IMR-90 (cell line): Measurements from ENCODE around the gene AVPR1B. TPM values are rescaled to one million over a fixed set of nuclear protein-coding genes. Genes with fewer than 3 reads are reported as not detected.

Experiments
- ATAC-seq: fragments of 200-7000 bp; cut with Tn5 transposase; 2 replicates; pipeline ENCODE4 v1.9.1; 2020; ENCODE audit warnings: low read depth, mild to moderate bottlenecking, moderate library complexity
- BruUV-seq: library from RNA; stranded (reverse); fragments of 400-500 nt; replicated peaks from 2 replicates; lab custom pipeline; 2021; lab: Mats Ljungman, UMichigan
- CTCF ChIA-PET: fragments of 300-600 bp; formaldehyde crosslinking; extraction: SDS; loops from one replicate; lab custom pipeline; 2021; ENCODE audit warnings: antibody characterized with exemption; lab: Yijun Ruan, JAX
- POLR2A ChIA-PET: fragments of 300-600 bp; sonication (Branson Sonifier 250); formaldehyde crosslinking; loops from one replicate; lab custom pipeline; 2022; ENCODE audit warnings: antibody characterized with exemption; ENCODE audit not compliant: unreplicated experiment; lab: Charles Lee
- DNase-seq: peaks from one replicate; pipeline ENCODE4 v3.0.0; 2013
- H2AFZ ChIP-seq: replicated peaks from 2 replicates; pipeline ENCODE3; 2013; ENCODE audit warnings: low read length, mild to moderate bottlenecking; ENCODE audit not compliant: poor library complexity
- H2AK5ac ChIP-seq: 2 replicates; pipeline ENCODE4 v1.6.1; 2013; ENCODE audit warnings: low read depth, low read length, inconsistent platforms
- H2AK9ac ChIP-seq: replicated peaks from 2 replicates; pipeline ENCODE3; 2013; ENCODE audit warnings: mild to moderate bottlenecking, low read depth, low read length, moderate library complexity; ENCODE audit not compliant: poor library complexity
- H2BK120ac ChIP-seq: 2 replicates; pipeline ENCODE4 v1.6.1; 2013; ENCODE audit warnings: low read depth, low read length, inconsistent platforms
- H2BK15ac ChIP-seq: 3 replicates; pipeline ENCODE4 v1.6.1; 2013; ENCODE audit warnings: low read depth, low read length, inconsistent platforms
- H2BK20ac ChIP-seq: 2 replicates; pipeline ENCODE4 v1.6.1; 2013; ENCODE audit warnings: low read depth, mild to moderate bottlenecking, inconsistent platforms, low read length, moderate library complexity
- H2BK5ac ChIP-seq: 2 replicates; pipeline ENCODE4 v1.6.1; 2013; ENCODE audit warnings: mild to moderate bottlenecking, low read depth, low read length, inconsistent platforms; ENCODE audit not compliant: poor library complexity, severe bottlenecking
- H3K14ac ChIP-seq: replicated peaks from 2 replicates; pipeline ENCODE4 v1.6.1; 2013; ENCODE audit warnings: low read depth, low read length, inconsistent platforms
- H3K18ac ChIP-seq: 2 replicates; pipeline ENCODE4 v1.6.1; 2013; ENCODE audit warnings: low read depth, low read length, control low read depth
- H3K23ac ChIP-seq: 2 replicates; pipeline ENCODE4 v1.6.1; 2013; ENCODE audit warnings: low read depth, low read length, inconsistent platforms
- H3K27ac ChIP-seq: 2 replicates; pipeline ENCODE4 v1.5.1; 2013; ENCODE audit warnings: mild to moderate bottlenecking, control low read depth, low read length; ENCODE audit not compliant: insufficient read depth
- H3K27me3 ChIP-seq: 2 replicates; pipeline ENCODE4 v1.6.1; 2013; ENCODE audit warnings: low read length; ENCODE audit not compliant: control insufficient read depth, insufficient read depth
- H3K36me3 ChIP-seq: 2 replicates; pipeline ENCODE4 v1.6.1; 2013; ENCODE audit warnings: low read length, mixed read lengths; ENCODE audit not compliant: control insufficient read depth, insufficient read depth
- H3K4ac ChIP-seq: 2 replicates; pipeline ENCODE4 v1.6.1; 2013; ENCODE audit warnings: low read depth, low read length, inconsistent platforms
- H3K4me1 ChIP-seq: 2 replicates; pipeline ENCODE4 v1.6.1; 2013; ENCODE audit warnings: low read length, mixed read lengths; ENCODE audit not compliant: control insufficient read depth, insufficient read depth
- H3K4me2 ChIP-seq: 2 replicates; pipeline ENCODE4 v1.6.1; 2013; ENCODE audit warnings: low read depth, mild to moderate bottlenecking, control low read depth, low read length, moderate library complexity
- H3K4me3 ChIP-seq: 2 replicates; pipeline ENCODE4 v1.5.1; 2013; ENCODE audit warnings: low read depth, mild to moderate bottlenecking, control low read depth, low read length, moderate library complexity; ENCODE audit not compliant: insufficient read depth
- H3K56ac ChIP-seq: 2 replicates; pipeline ENCODE4 v1.6.1; 2013; ENCODE audit warnings: low read length, inconsistent platforms; ENCODE audit not compliant: insufficient read depth; ENCODE audit errors: extremely low read depth
- H3K79me1 ChIP-seq, 2 experiments: 2 replicates each; pipeline ENCODE4 v1.6.1; 2013; ENCODE audit warnings: low read length in 2 of 2, inconsistent platforms in 1 of 2, low read depth in 1 of 2
- H3K9ac ChIP-seq: 2 replicates; pipeline ENCODE4 v1.6.1; 2013; ENCODE audit warnings: low read depth, low read length, control low read depth
- H3K9me1 ChIP-seq: 2 replicates; pipeline ENCODE4 v1.6.1; 2013; ENCODE audit warnings: low read length, inconsistent platforms; ENCODE audit not compliant: insufficient read depth
- H3K9me3 ChIP-seq: 2 replicates; pipeline ENCODE4 v1.6.1; 2013; ENCODE audit warnings: low read length; ENCODE audit not compliant: control insufficient read depth, insufficient read depth
- H4K20me1 ChIP-seq: 2 replicates; pipeline ENCODE4 v1.6.1; 2013; ENCODE audit warnings: low read length, inconsistent platforms; ENCODE audit not compliant: insufficient read depth
- H4K5ac ChIP-seq: 2 replicates; pipeline ENCODE4 v1.6.1; 2013; ENCODE audit warnings: mild to moderate bottlenecking, low read depth, low read length, control low read depth
- H4K8ac ChIP-seq, 2 experiments: 2 replicates each; pipeline ENCODE4 v1.6.1; 2013; ENCODE audit warnings: low read depth in 2 of 2, low read length in 2 of 2, control low read depth in 1 of 2, inconsistent platforms in 1 of 2
- H4K91ac ChIP-seq: 2 replicates; pipeline ENCODE4 v1.6.1; 2013; ENCODE audit warnings: low read depth, low read length, inconsistent platforms; ENCODE audit not compliant: insufficient read depth
- CEBPB ChIP-seq: IDR thresholded peaks from 2 replicates; pipeline ENCODE4 v1.6.1; 2012; ENCODE audit warnings: low read depth, low read length, improper control_type of control experiment
- MAFK ChIP-seq: IDR thresholded peaks from 2 replicates; pipeline ENCODE4 v1.6.1; 2012; ENCODE audit warnings: low read depth, low read length, improper control_type of control experiment
- MAZ ChIP-seq: IDR thresholded peaks from 2 replicates; pipeline ENCODE4 v1.6.1; 2012; ENCODE audit warnings: low read depth, mild to moderate bottlenecking, low read length, improper control_type of control experiment, moderate library complexity, borderline replicate concordance
- MXI1 ChIP-seq: IDR thresholded peaks from 2 replicates; pipeline ENCODE4 v1.6.1; 2012; ENCODE audit warnings: low read depth, mild to moderate bottlenecking, low read length, moderate library complexity, borderline replicate concordance
- WGBS, 2 experiments: methylation state at CpG; one replicate each; pipeline versions ENCODE4 v1.1.5 to v1.1.7; 2013; ENCODE audit warnings: missing lambda C conversion rate in 2 of 2; ENCODE audit not compliant: insufficient read length in 1 of 2; ENCODE audit errors: extremely low coverage in 2 of 2; 5-methylcytosine and 5-hydroxymethylcytosine counted together
- dilution Hi-C: fragments of 300-500 bp; cut with HindIII; formaldehyde crosslinking; loops from one replicate; pipeline ENCODE4 v1.14.3; 2018; ENCODE audit warnings: low sequenced_read_pairs; ENCODE audit not compliant: unreplicated experiment
- in situ Hi-C: fragments of 300-500 bp; cut with MboI; formaldehyde crosslinking; loops from 3 replicates; pipeline ENCODE4 v1.14.3; 2019; ENCODE audit warnings: low sequenced_read_pairs, inconsistent platforms, mixed read lengths
- intact Hi-C: fragments of 100-400 bp; cut with micrococcal nuclease; formaldehyde crosslinking; loops from 2 replicates; pipeline ENCODE4 v1.10.0; 2022
- polyA plus RNA-seq, 3 experiments: library from polyadenylated mRNA; depleted of rRNA; stranded (reverse); fragments of >200 nt; gene quantifications; 2 replicates each; pipeline ENCODE4 v1.2.3, GENCODE V29; 2012; ENCODE audit warnings: low replicate concordance in 1 of 3
- total RNA-seq: library from RNA; depleted of rRNA; stranded (reverse); fragments of >200 nt; gene quantifications from 2 replicates; pipeline ENCODE4 v1.2.3, GENCODE V29; 2012

The AVPR1B gene
- total and polyA plus RNA-seq, 2 of the 4 experiments (the other 2 are of a cell fraction): not detected

- DNase-seq (peak; percentile 43), ATAC-seq (peak; percentile 56)
- Histone ChIP-seq H2BK20ac (no peak overlapping the region), H3K18ac (no peak overlapping the region), H3K79me1 (no peaks in the 10 kb centered on the region), H3K9ac (no peak overlapping the region), H3K4ac (no peak overlapping the region), H2BK5ac (no peak overlapping the region), H2AK5ac (no peak overlapping the region), H2AFZ (no peak overlapping the region), H3K4me1 (no peaks in the 10 kb centered on the region), H3K14ac (no peak overlapping the region), H3K4me2 (no peak overlapping the region), H4K8ac (no peak overlapping the region), H3K4me3 (no peak overlapping the region), H3K56ac (no peak overlapping the region), H3K9me1 (no peaks in the 10 kb centered on the region), H3K36me3 (no peaks in the 10 kb centered on the region), H3K9me3 (no peaks in the 10 kb centered on the region), H4K20me1 (no peaks in the 10 kb centered on the region), H2AK9ac (no peak overlapping the region), H3K23ac (no peak overlapping the region), H4K91ac (no peak overlapping the region), H3K27me3 (peaks cover 31% of the 10 kb centered on the region), H2BK15ac (no peak overlapping the region), H2BK120ac (no peak overlapping the region), H4K5ac (no peak overlapping the region), H3K27ac (no peak overlapping the region)
- intact Hi-C loops: no loop called here
- POLR2A ChIA-PET: no interaction called here
- no TSS peak for BruUV-seq
- WGBS, 2 experiments: 64% methylated on average over 6 of the region's 11 CpGs; no CpG with 5 or more reads in 1 of the 2 experiments
- dilution Hi-C loops: no loop called here
- peak; percentile 17; the same call in 1 of the 2 replicates for TF ChIP-seq MAFK
- no peak for TF ChIP-seq CEBPB
- no peak for TF ChIP-seq MXI1
- TF ChIP-seq MAZ: no peak
- CTCF ChIA-PET: no interaction called here
- in situ Hi-C loops: no loop called here
Observed at GRCh38 chr1:206075786-206076755, 41.1 kb downstream of the AVPR1B start.
